GM18505 (cell line): ENCODE measurements around the gene PTPRH.

Source experiments
- ATAC-seq: cut with Tn5 transposase; IDR thresholded peaks from one replicate; pipeline ENCODE4 v1.9.1; 2021; ENCODE audit not compliant: unreplicated experiment
- POLR2A ChIP-seq: IDR thresholded peaks from 4 replicates; pipeline ENCODE4 v1.6.1; 2011; ENCODE audit warnings: borderline replicate concordance; ENCODE audit not compliant: insufficient read depth, insufficient read length; ENCODE audit errors: extremely low read depth

PTPRH gene

DNA sequence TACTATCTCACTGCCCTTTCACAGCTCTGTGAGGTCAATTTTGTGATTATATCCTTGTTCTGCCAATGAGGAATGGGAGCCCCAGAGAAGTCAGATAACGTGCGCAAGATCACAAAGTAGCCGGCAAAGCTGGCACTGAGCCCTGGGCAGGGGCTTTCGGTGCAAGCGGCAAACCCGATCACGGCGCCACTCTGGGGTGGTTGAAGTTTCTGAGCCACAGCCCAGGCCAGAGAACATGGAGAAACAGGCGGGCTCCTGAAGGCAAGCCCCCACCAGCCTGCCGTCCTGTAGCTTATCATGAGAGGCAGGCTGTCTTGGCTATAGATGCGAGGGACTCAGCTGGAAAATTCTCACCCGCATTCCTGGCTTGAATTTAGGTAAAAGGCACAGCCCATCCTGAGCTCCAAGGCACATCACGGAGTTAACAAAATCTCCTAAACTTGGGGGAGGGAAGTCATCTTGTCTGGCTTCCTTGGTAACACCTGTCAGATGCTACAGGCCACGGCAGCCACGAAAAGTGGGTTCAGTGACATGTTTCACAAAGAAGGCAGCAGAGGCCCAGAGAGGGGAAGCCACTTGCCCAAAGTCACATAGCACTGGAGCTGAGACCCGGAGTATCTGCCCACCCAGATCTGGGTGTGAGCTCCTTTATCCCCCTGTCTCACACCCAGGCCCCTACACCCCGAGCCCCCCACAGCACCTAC lies 72.8 kb downstream of the PTPRH start:
- TF ChIP-seq POLR2A: no peak
- ATAC-seq: no peak

DNA sequence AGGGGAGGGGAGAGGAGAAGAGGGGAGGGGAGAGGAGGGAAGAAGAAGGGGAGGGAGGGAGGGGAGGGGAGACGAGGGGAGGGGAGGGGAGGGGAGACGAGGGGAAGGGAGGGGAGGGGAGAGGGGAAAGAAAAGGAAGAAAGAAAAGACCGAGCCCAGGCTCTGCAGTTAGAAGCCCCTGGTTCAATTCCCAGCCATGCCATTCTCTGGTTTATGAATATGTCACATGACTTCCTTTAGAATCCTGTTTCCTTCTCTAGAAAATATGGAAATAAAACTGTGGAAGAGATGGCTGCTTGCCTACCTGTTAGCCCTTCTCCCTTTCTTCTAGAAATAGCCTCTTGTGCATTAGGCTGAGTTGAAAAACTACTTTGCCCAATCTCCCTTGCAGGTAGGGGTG lies 74.6 kb downstream of the PTPRH start:
- TF ChIP-seq POLR2A: no peak
- ATAC-seq: no peak

DNA sequence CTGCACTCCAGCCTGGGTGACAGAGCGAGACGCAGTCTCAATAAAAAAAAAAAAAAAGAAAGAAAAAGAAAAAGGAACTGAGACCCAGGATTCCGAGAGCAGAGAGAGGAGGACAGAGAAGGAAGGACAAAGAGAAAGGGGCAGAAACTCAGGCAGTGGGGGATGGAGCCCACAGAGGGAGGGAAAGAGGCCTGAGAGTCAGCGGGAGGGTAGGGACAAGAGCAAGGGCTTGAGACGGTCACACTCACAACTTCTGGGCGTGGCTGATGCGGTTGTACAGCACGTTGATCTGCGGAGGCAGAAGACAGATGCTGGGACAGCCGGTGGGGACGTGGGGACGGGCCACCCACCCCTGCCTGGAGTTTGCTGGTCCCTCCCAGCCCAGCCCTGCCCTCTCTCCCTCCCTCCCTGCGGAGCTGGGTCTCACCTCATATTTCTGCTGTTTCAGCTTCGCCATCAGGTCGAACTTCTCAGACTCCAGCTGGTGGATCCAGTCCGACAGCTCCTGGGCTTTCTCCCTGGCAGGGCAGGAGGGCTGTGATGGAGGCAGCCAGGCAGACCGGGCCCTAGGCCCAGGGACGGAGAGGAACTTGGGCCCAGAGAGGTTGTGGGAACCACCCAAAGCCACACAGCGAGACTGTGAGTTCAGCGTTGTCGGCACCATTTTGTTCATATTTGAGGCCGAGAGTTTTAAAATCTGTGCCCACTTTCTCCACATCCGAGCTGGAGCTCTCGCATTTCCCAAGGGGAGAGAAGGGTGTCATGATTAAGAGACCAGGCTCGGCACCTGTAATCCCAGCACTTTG lies 75.5 kb downstream of the PTPRH start:
- no peak for ATAC-seq
- TF ChIP-seq POLR2A: no peak

DNA sequence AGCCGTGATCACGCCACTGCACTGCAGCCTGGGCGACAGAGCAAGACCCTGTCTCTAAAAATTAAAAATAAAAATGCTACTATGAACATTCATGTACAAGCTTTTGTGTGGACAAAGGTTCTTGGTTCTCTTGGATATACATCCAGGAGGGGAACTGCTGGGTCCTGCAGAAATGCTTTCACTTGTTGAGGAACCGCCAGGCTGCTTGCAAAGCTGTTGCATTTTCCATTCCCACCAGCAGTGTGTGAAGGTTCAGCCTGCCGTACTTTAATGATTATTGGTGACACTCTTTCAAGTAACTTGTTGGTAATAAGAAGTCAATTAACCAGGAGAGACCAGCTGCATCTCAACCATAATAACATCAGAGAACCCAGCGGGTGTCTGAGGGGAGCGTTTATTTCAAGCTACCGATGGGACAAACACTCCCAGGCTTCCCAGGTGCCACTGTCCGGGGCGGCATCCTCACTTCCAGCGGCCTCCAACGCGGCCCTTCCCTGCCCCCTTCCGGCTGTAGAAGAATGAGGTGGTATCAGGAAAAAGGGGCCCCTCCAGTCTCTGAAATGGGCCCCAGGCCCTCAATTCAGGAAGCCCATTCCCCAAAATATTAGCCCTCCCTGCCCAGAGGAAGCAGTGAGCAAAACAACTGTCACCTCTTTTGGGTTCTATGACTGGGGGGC lies 76.7 kb downstream of the PTPRH start:
- ATAC-seq: no peak
- TF ChIP-seq POLR2A: no peak

DNA sequence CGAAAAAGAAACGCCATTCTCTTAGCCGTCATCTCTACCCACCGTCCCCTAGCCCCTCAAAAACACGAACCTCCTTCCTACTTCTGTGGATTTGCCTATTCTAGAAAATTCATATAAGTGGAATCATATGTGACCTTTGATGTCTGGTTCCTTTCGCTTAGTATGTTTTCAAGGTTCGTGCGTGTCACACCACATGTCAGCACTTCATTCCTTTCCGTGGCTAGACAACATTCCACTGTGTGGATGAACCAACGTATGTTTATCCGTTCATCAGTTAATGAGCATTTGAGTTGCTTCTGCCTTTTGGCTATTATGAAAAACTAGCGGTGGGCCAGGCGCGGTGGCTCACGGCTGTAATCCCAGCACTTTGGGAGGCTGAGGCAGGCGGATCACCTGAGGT lies 77.9 kb downstream of the PTPRH start:
- TF ChIP-seq POLR2A: no peak
- no peak for ATAC-seq
